Stomach smooth muscle (tissue), 2 donors: ENCODE measurements around the gene TINAG.

Experiments used
- H3K27ac ChIP-seq: one replicate; pipeline ENCODE4 v1.7.0; 2013; ENCODE audit warnings: mild to moderate bottlenecking, low read length, inconsistent platforms
- H3K27me3 ChIP-seq, 2 donors: one replicate each; pipeline ENCODE4 v1.7.0; 2013; ENCODE audit warnings: low read length in 2 of 2; ENCODE audit not compliant: insufficient read depth in 2 of 2, control insufficient read depth in 1 of 2
- H3K36me3 ChIP-seq, 2 donors: one replicate each; pipeline ENCODE4 v1.7.0; 2013; ENCODE audit warnings: low read length in 2 of 2; ENCODE audit not compliant: control insufficient read depth in 2 of 2, insufficient read depth in 2 of 2
- H3K4me1 ChIP-seq: one replicate; pipeline ENCODE4 v1.7.0; 2013; ENCODE audit warnings: low read length; ENCODE audit not compliant: control insufficient read depth, insufficient read depth
- H3K4me3 ChIP-seq, 2 donors: one replicate each; pipeline ENCODE4 v1.7.0; 2013; ENCODE audit warnings: low read length in 2 of 2
- H3K9ac ChIP-seq, 2 donors: one replicate each; pipeline ENCODE4 v1.7.0; 2013; ENCODE audit warnings: low read length in 2 of 2, mild to moderate bottlenecking in 1 of 2
- H3K9me3 ChIP-seq, 2 donors: one replicate each; pipeline ENCODE4 v1.7.0; 2013; ENCODE audit warnings: low read length in 2 of 2; ENCODE audit not compliant: control insufficient read depth in 2 of 2
- donor health status: healthy.
- donor health status: Pancreatic carcinoma.

The TINAG gene

GRCh38 chr6:54284161-54284860 lies 23.9 kb upstream of the TINAG start:
- Histone ChIP-seq H3K27me3 (no peaks in the 10 kb centered on the region), H3K9me3 (no peaks in the 10 kb centered on the region), H3K9ac (no peak overlapping the region), H3K4me1 (no peaks in the 10 kb centered on the region), H3K27ac (no peak overlapping the region), H3K4me3 (no peak overlapping the region), H3K36me3 (no peaks in the 10 kb centered on the region)

DNA sequence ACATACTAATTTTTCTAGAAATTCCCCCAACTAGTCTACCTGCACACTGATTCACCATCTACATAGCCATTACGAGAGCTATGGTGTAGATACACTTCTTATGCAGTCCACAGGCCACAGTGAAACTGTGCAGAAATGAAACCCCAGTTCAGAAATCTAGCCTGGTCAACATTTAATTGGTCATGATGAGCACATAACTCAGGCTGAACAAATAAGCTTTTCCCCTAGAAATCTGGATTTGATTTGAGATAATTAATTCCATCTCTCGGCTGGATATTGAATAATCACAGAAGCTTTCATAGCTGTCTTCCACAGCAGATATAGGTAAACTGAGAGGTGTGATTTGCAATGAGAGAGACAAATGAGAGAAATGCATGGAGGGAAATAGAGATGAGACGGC lies 22.6 kb upstream of the TINAG start:
- Histone ChIP-seq H3K9ac (no peak overlapping the region), H3K36me3 (no peaks in the 10 kb centered on the region), H3K27me3 (no peaks in the 10 kb centered on the region), H3K4me3 (no peak overlapping the region), H3K4me1 (no peaks in the 10 kb centered on the region), H3K9me3 (no peaks in the 10 kb centered on the region), H3K27ac (no peak overlapping the region)

DNA sequence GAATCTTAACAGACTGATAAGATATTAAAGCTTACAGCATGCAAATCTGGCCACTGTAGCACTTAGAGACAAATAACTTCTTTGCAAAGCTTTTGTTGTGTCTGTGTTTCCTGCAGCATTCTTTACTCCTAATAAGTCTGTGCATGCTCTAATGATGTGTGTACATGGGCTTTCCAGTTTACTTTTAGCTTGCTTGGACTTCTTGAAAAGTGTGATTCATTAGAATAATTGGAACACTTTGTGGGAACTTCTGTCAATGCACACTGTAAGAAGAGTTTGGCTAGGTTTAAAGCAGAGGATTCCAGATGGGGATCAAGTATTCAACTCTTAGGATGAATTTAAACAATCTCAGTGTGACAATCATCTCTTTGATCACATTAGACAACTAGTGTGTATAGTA lies 22.1 kb upstream of the TINAG start:
- no peaks in the 10 kb centered on the region for H3K36me3 ChIP-seq
- no peaks in the 10 kb centered on the region for H3K4me1 ChIP-seq
- no peak overlapping the region for H3K27ac ChIP-seq
- no peaks in the 10 kb centered on the region for H3K27me3 ChIP-seq
- H3K9ac ChIP-seq, result no peak overlapping the region
- H3K4me3 ChIP-seq, result no peak overlapping the region
- no peaks in the 10 kb centered on the region for H3K9me3 ChIP-seq

DNA sequence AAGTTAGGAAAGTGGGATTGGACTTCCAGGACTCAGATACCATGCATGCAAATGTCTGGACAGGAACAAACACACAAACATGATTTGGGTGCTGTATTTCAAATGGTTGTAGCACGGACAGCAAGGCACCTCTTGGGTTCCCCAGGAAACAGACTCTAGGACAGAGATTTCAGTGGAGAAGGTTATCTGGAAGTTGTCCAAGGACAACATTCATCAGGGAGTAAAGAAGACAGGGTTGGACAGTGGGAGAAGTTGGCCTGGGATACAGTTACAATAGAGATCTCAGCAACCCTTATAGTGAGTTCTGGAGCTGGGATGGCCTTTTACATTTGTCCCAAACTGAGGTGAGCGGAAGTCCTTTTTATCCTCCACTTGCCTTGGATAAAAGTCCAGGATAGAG lies 19.8 kb upstream of the TINAG start:
- Histone ChIP-seq H3K4me3 (no peak overlapping the region), H3K27me3 (no peaks in the 10 kb centered on the region), H3K36me3 (no peaks in the 10 kb centered on the region), H3K27ac (no peak overlapping the region), H3K4me1 (no peaks in the 10 kb centered on the region), H3K9me3 (no peaks in the 10 kb centered on the region), H3K9ac (no peak overlapping the region)

DNA sequence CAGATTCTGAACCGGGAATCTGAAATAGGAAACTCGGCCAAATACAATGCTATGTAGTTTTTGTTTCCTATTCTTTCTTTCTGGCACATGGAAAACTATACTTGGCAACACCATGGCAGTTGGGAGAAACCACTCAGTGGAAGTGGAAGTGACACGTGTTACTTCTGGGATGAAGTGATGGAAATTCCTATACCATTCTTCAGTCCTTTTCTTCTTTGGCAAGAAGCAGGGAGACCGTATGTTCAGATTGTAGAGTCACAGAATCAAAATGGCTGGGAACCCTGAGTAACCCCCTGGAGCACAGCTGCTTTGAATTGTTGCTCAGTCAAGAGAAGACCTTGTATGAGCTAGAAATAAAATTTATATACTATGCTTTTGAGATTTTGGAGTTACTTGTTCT lies 18.8 kb upstream of the TINAG start:
- Histone ChIP-seq H3K9me3 (no peaks in the 10 kb centered on the region), H3K27me3 (no peaks in the 10 kb centered on the region), H3K9ac (no peak overlapping the region), H3K27ac (no peak overlapping the region), H3K4me3 (no peak overlapping the region), H3K36me3 (no peaks in the 10 kb centered on the region), H3K4me1 (no peaks in the 10 kb centered on the region)

GRCh38 chr6:54291146-54291545 lies 17.1 kb upstream of the TINAG start:
- Histone ChIP-seq H3K27me3 (no peaks in the 10 kb centered on the region), H3K9me3 (no peaks in the 10 kb centered on the region), H3K36me3 (no peaks in the 10 kb centered on the region), H3K9ac (no peak overlapping the region), H3K4me1 (no peaks in the 10 kb centered on the region), H3K27ac (no peak overlapping the region), H3K4me3 (no peak overlapping the region)

GRCh38 chr6:54291738-54292137 lies 16.5 kb upstream of the TINAG start:
- Histone ChIP-seq H3K36me3 (no peaks in the 10 kb centered on the region), H3K4me3 (no peak overlapping the region), H3K27me3 (no peaks in the 10 kb centered on the region), H3K9ac (no peak overlapping the region), H3K4me1 (no peaks in the 10 kb centered on the region), H3K27ac (no peak overlapping the region), H3K9me3 (no peaks in the 10 kb centered on the region)

DNA sequence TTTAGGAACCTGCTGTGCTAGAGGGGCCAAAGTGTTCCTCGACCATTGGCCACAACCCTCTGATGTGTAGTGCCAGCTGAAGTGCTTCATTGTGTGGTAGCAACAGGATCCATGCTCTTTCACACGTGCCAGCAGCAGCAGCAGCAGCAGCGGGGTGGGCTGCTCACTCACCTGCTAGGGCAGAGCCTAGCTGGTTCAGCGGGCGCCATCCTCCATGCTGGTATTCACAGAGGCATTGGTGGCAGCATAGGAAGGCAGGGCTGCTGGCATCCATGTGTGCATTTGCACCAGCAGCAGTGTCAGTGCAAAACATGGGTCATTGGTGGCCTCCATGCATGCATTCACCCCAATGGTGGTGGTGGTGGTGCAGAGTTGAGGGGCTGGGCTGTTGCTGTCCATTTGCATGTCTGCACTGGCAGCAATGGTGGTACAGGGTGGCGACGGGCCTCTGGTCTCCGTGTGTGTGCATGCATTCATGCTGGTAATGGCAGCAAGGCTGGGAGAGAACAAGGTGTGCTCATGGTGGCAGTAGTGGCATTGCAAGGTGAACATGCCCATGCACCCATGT lies 13.2 kb upstream of the TINAG start:
- Histone ChIP-seq H3K27ac (no peak overlapping the region), H3K4me3 (no peak overlapping the region), H3K27me3 (no peaks in the 10 kb centered on the region), H3K9me3 (no peaks in the 10 kb centered on the region), H3K4me1 (no peaks in the 10 kb centered on the region), H3K36me3 (no peaks in the 10 kb centered on the region), H3K9ac (no peak overlapping the region)

DNA sequence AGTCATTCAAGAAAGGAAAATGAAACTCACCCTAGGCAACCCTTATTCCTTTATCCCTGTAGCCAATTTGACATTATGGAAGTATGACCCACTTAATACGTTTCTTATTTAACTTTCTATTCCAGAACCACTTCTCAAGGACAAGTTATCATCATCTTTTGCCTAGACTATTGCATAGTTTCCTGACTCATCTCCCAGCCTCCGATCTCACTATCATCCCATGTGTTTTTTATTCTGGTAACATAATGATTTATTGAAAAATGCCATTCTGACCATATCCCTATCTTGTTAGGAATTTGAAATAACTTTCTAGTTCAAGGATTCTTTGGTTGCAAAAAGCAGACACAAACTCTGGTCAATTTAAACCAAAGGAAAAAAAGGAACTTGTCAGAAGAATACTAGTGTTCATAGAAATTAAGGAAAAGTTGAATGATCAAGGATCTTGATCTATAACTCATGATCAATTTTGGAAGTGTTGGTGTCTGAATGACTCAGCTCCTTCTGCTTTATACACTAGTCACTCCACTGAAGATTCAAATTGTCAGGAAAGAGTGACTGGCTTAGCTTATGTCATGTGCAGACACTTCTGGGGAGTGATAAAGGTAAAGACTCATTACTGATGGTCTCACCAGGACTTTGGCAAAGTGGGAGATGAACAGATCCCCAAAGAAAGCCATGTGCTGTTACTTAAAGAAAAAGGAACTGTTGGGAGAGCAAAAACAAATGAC lies 8.5 kb upstream of the TINAG start:
- no peak overlapping the region for H3K9ac ChIP-seq
- no peak overlapping the region for H3K4me3 ChIP-seq
- no peaks in the 10 kb centered on the region for H3K9me3 ChIP-seq
- no peaks in the 10 kb centered on the region for H3K4me1 ChIP-seq
- no peaks in the 10 kb centered on the region for H3K27me3 ChIP-seq
- H3K27ac ChIP-seq, result no peak overlapping the region
- H3K36me3 ChIP-seq, result no peaks in the 10 kb centered on the region

- H3K36me3 ChIP-seq, result no peaks in the 10 kb centered on the region
- H3K9me3 ChIP-seq, result no peaks in the 10 kb centered on the region
- H3K4me3 ChIP-seq, result no peak overlapping the region
- H3K9ac ChIP-seq, result no peak overlapping the region
- no peaks in the 10 kb centered on the region for H3K4me1 ChIP-seq
- no peak overlapping the region for H3K27ac ChIP-seq
- H3K27me3 ChIP-seq, result no peaks in the 10 kb centered on the region
Measured at GRCh38 chr6:54301770-54302169, 6.5 kb upstream of the TINAG start.

GRCh38 chr6:54307439-54307910 lies 766 bp upstream of the TINAG start:
- Histone ChIP-seq H3K4me3 (no peak overlapping the region), H3K4me1 (no peaks in the 10 kb centered on the region), H3K9ac (no peak overlapping the region), H3K9me3 (no peaks in the 10 kb centered on the region), H3K36me3 (no peaks in the 10 kb centered on the region), H3K27ac (no peak overlapping the region), H3K27me3 (no peaks in the 10 kb centered on the region)
